Stimulated activated CD8-positive, alpha-beta memory T cell treated with anti-CD3 and anti-CD28 coated beads, Interleukin-12 subunit alpha, Interleukin-12 subunit beta, amount 100 ng/mL, for 24 hours (primary cell): Measurements from ENCODE around the gene PIGBOS1.
A peak's percentile ranks its signal among the peaks of the same experiment; 100 is the strongest.
"Not testable (repeated sequence)": the region's sequence is repeated elsewhere in the genome, so short reads cannot be mapped to it uniquely, and the experiment has no call there.

ENCODE experiments used
- DNase-seq: peaks from one replicate; pipeline ENCODE4 v3.0.0-alpha.2; 2020; ENCODE audit errors: extremely low read depth

The PIGBOS1 gene

DNA sequence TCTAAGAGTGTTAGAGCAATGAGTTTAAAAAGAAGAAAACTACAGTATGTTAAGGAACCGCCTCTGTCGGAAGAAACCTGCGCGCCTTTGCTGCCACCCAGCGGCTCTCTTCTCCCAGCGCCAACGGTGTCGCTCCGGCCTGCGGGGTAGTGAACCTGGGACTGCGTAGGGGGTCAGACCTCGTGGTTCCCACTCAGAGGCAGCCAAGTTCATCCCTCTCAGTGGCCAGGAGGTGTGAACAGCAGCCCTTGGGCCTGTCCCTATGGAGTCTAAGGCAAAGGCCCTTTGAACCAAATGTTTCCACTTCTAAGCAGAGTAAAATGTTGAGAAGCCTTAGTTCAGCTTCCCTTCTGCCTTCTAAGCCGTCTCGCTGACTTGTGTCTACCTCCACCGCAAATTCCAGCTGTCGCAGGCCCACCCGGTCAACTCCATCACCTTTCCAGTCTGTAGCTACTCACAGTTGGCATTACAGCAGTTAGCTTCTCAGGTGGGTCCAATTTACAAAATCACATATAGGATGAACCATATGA is 28.3 kb downstream of the PIGBOS1 start:
- peak; percentile 71 for DNase-seq

DNA sequence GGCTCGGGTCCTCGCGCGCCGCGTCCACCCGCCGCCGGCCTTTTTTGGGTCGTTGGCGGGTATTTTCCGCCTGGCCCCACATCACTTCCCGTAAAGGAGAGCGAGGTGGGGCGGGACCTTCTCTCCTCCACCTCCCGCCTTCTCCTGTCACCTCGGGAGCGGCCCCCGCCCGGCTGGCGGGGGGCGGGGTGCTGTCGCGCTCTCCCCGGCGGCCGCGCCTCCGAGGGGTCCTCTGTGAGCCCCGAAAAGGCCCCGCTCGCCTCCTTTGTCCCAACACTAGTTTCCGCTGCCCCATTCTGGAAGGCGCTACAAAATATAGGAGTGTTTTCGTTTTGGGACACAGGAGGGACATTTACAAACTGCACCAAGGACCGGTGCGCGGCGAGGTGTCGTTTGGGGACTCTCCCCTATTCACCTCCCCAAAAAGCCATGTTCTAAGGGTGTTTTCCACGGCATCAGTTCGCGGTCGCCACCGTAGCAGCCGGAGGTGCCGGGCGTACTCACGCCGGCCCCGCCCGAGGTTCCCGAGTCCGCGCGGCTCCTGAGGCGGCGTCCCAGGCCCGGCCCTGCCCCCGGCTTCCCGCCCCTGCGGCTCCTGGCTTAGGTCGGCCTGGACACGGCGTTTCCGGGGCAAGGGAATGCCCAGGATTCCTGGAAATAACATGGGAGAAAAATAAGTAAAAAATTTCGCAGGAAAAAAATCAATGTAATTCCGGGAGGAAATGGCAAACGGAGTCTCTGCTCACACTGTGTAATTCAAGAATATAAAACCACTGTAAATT is 29.0 kb downstream of the PIGBOS1 start, which contains the start of gene RAB27A:
Gene RAB27A, minus strand, starts transcription at position 68 of the 782 bp plus-strand sequence. CDS start 54,879 bp downstream, outside the sequence.
- DNase-seq = peak; percentile 68

- no peak for DNase-seq
Measured at GRCh38 chr15:55289011-55289745, 29.7 kb downstream of the PIGBOS1 start.

DNA sequence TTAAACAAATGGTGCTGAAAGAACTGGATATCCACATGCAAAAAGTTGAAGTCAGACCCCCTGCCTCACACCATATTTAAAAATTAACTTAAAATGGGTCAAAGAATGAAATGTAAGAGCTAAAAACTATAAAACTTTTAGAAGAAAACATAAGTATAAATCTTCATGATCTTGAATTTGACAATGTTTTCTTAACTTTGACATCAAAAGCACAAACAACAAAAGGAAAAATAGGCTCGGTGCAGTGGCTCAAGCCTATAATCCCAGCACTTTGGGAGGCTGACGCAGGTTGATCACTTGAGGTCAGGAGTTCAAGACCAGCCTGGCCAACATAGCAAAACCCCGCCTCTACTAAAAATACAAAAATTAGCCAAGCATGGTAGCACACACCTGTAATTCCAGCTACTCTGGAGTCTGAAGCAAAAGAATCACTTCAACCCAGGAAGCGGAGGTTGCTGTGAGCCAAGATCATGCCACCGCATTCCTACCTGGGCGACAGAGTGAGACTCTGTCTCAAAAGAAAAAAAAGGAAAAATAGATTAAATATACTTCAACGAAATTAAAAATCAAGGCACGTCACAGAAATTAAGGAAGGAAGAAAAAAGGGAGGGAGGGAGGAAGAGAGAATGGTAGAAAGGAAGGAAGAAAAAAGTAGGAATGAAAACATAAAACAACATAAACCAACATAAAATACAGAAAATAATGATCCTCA is 30.8 kb downstream of the PIGBOS1 start:
- DNase-seq = no peak

DNA sequence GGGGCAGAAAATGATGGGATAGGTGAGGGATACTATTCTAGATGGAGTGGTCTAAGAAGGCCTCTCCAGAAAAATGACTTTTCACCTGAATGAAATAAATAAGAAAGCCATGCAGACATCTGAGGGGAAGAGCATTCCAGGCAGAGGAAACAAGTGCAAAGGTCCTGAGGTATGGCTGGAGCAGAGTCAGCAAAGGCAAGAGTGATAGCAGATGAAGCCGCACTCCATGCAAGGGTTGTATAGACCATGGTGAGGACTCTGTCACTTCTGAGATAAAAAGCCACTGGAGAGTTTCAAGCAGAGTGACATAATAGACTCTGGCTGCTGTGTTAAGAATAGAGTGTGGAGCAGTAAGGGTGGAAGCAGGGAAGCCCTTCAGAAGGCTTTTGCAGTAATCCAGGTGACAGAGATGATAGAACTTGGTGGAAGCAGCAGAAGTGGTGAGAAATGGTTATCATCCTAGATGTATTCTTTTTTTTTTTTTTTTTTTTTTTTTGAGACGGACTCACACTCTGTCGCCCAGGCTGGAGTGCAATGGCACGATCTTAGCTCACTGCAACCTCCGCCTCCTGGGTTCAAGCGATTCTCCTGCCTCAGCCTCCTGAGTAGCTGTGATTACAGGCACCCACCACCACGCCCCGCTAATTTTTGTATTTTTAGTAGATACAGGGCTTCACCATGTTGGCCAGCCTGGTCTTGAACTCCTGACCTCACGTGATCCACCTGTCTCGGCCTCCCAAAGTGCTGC is 32.3 kb downstream of the PIGBOS1 start:
- not testable (repeated sequence) for DNase-seq

DNA sequence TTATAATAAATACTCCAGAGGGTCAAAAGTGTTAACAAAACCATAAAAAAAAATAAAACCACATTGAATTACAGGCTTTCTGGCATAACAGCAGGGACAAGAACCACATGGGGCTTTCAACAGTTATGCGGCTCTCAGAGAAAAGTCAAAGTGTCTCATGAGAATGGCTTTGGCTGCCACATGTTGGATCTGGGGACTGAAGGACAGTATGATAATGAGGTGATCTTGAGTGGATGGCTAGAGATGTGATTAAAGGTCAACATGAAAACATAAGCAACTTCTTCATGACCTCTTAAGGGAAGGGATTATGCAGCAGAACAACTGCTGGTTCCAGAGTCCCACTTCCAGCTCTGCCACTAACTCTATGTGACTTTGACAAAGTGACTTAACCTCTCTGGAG is 34.5 kb downstream of the PIGBOS1 start:
- DNase-seq = no peak

- no peak for DNase-seq
Measured at GRCh38 chr15:55283379-55284147, 35.4 kb downstream of the PIGBOS1 start.

DNA sequence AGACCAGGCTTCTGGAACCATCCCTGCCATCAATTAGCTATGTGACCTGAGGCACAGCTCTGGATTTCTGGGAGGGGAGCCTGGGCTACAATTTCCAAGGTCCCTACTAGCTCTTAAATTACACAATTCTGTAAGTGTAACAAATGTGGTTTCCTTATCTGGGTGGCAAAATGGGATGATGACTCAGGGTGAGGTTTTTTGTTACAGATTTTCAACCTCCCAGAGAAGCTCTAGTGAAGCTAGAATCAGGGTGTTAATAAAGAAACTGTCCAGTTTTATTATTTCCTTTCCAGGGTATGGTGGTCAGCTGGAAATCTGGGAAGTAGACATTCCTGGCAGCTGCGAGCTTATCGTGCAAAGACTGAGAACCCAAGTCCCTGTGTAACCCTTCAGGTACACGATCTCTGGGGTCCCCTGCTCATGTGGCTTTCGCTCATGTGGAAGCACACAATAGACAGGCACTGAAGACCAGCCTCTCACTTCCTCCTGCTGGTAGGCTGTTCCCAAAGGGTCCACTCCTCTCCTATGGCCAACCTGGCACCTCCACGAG is 36.6 kb downstream of the PIGBOS1 start:
- DNase-seq = no peak

DNA sequence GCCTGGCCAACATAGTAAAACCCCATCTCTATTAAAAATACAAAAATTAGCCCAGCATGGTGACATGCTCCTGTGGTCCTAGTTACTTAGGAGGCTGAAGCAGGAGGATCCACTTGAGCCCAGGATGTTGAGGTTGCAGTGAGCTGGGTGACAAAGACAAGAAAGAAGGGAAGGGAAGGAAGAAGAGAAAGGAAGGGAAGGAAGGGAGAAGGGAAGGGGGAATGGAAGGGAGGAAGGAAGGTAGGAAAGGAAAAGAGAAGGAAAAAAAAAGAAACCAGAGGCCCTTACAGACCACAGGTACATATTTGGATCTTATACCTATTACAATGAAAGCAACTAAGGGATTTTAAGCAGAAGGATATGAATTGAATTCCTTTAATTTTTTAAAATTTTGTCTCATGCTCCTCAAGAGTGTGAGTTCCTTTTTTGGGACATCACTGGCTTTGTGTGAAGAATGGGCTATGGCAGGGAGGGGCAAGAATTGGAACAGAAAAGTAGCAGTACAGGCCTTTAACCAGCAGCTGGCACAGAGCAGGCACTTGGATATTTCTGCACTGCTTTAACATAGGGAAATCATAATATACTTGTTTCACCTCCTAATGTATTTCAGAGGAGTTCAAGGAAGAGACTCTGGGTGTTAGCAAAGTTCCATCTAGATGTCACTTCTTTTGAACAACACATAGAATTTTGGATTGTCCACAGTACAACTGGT is 37.2 kb downstream of the PIGBOS1 start:
- no peak for DNase-seq

- DNase-seq = not testable (repeated sequence)
Measured at GRCh38 chr15:55280589-55280988, 38.3 kb downstream of the PIGBOS1 start.

DNA sequence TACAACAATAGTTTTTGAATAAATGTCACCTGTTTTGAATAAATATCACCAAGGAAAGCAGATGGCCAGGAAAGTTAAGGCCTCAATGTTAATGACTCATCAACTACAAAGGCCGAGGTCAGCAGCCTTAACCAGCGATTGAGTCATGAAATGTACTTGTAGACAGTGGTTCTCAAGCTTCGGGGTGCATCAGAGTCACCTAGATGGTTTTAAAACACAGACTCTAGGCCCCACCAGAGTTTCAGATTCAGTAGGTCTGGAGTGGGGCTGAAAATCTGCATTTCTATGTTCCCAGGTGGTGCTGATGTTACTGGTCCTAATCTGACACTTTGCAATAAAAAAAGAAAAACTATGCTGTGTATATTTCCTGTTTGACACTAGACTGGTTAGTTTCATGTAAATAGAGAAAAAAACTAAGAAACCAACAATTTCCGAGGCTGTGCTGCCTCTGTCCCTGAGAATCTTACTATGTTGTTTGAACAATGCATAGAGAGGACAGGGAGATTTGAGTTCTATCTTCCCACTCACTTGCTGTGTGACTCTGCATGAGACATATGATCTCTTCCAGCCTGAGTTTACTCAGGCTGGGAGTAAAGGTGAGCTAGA is 39.1 kb downstream of the PIGBOS1 start:
- DNase-seq = no peak

- DNase-seq = no peak
Measured at GRCh38 chr15:55279100-55279745, 39.7 kb downstream of the PIGBOS1 start.

- DNase-seq = no peak
Measured at GRCh38 chr15:55277715-55278114, 41.2 kb downstream of the PIGBOS1 start.

DNA sequence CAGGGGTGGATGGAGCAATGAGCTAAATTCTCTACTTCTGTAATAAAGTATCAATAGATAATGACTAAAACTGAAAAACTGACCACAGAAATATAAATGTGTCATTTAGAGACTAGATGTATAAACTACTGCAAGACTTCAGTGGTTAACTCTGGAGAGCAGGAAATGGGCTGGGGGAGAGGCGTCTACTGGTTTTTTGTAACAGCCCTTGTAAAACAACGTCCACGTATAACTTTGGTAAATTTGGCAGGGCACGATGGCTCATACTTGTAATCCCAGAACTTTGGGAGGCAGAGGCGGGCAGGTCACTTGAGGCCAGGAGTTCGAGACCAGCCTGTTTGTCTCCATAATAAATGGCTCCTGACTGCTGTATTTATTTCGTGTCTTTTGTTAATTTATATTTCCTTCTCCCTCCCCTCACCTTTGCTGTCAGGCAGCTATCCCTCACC is 41.8 kb downstream of the PIGBOS1 start:
- DNase-seq = no peak

- DNase-seq = no peak
Measured at GRCh38 chr15:55276324-55276723, 42.6 kb downstream of the PIGBOS1 start.

DNA sequence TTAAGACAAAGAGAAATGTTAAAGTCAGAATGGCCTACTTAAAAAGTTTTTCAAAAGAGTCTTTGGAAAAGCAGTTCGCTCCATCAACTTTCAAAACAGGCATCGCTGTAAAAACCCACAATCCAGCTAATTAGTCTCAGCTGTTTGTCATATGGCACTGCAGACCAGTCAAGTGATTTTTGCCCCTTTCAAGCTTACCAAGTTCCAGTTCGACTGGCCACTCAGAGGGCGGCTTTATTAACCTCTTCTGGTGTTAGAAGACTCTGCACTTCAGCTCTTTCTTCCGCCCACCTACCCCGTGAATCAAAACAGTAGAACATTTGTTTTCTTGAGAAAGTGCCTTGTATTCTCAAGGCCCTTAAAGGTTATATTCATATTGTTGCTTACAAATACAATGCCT is 48.6 kb downstream of the PIGBOS1 start:
- no peak for DNase-seq

GRCh38 chr15:55268176-55268695 is 50.7 kb downstream of the PIGBOS1 start:
- no peak for DNase-seq

DNA sequence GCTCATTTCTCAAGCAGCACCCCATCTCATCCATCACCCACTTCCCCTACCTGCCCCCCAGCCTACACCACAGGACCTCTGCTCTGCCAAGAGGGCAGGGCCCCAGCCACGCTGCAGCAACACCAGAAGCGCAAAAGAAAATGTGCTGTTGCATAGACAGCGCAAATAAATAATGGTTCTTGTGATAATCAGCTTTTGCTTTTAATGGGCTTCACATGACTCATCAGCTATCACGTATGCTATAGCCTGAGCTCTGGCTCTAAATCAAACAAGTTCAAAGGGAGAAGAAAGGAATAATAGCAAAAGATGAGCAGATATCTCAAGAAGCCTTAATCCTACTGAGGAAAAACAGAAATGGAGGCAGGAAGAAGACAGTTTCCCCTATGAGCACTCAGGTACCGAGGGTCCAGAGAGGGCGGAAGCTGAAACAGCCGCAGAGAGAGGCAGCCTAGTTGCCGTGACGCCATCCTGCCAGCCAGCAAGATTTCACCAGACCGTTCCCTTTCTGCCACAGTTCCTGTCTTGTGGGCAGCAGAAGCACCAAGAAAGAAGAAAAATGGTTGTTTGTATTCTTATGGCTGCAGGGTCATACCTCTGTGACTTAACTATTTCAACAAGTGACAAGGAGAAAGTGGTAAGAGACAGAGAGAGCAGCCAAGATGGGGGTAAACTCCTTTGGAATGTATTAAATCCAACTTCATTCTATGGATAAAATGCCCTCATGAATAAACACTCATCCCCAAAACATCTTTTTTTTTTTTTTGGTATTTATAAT is 51.3 kb downstream of the PIGBOS1 start:
- DNase-seq = no peak
